SH-SY5Y (cell line): ENCODE results near the gene OR2B2.

Experiments
- GATA2 ChIP-seq: IDR thresholded peaks from 2 replicates; pipeline ENCODE4 v1.6.1; 2011; ENCODE audit warnings: mild to moderate bottlenecking, low read depth, low read length
- GATA3 ChIP-seq: IDR thresholded peaks from 2 replicates; pipeline ENCODE4 v1.6.1; 2011; ENCODE audit warnings: low read depth, mild to moderate bottlenecking, low read length, moderate library complexity

- TF ChIP-seq GATA2 (no peak), GATA3 (no peak)
Observed at GRCh38 chr6:27899543-27899942, 12.7 kb downstream of the OR2B2 start.
